WTC11 (cell line): ENCODE data around the gene HIC1. TPM values are rescaled to one million over a fixed set of nuclear protein-coding genes. Genes with fewer than 3 reads are reported as not detected.

Experiments used
- ATAC-seq: fragments of 200-7000 bp; cut with Tn5 transposase; 2 replicates; pipeline ENCODE4 v1.10.0; 2021; ENCODE audit warnings: mild to moderate bottlenecking, moderate library complexity
- CTCF ChIA-PET: fragments of 300-600 bp; sonication (Branson Sonifier 250); formaldehyde crosslinking; loops from one replicate; lab custom pipeline; 2021; ENCODE audit warnings: antibody characterized with exemption; lab: Charles Lee
- POLR2A ChIA-PET: fragments of 350-600 bp; sonication (Branson Sonifier 250); formaldehyde crosslinking; loops from one replicate; lab custom pipeline; 2021; ENCODE audit warnings: antibody characterized with exemption; lab: Charles Lee
- DNase-seq: peaks from one replicate; pipeline ENCODE4 v3.0.0; 2021; ENCODE audit warnings: low spot score
- H3K27ac Mint-ChIP-seq: 2 replicates; pipeline ENCODE4 v1.8.0; 2021; ENCODE audit warnings: mixed read lengths
- H3K27me3 Mint-ChIP-seq: 2 replicates; pipeline ENCODE4 v1.8.0; 2021; ENCODE audit warnings: low read depth, mild to moderate bottlenecking, moderate library complexity, mixed read lengths
- H3K36me3 Mint-ChIP-seq: 2 replicates; pipeline ENCODE4 v1.8.0; 2021; ENCODE audit warnings: mixed read lengths
- H3K4me1 Mint-ChIP-seq: 2 replicates; pipeline ENCODE4 v1.8.0; 2022; ENCODE audit warnings: mixed read lengths
- H3K4me3 Mint-ChIP-seq: 2 replicates; pipeline ENCODE4 v1.8.0; 2021; ENCODE audit warnings: mild to moderate bottlenecking, moderate library complexity, mixed read lengths
- H3K9me3 Mint-ChIP-seq: 2 replicates; pipeline ENCODE4 v1.8.0; 2021; ENCODE audit warnings: mixed read lengths
- CBFB ChIP-seq: sonication (generic); formaldehyde crosslinking; IDR thresholded peaks from 2 replicates; pipeline ENCODE4 v1.8.1; 2022; ENCODE audit warnings: mild to moderate bottlenecking, low read depth, missing genetic modification reagents
- ETV6 ChIP-seq: sonication (generic); formaldehyde crosslinking; IDR thresholded peaks from 2 replicates; pipeline ENCODE4 v1.8.1; 2022; ENCODE audit warnings: mild to moderate bottlenecking, missing genetic modification reagents
- MXD4 ChIP-seq: fragments of 250-450 bp; sonication (Bioruptor Pico); IDR thresholded peaks from 2 replicates; pipeline ENCODE4 v1.8.0; 2021; ENCODE audit warnings: mild to moderate bottlenecking, moderate library complexity, borderline replicate concordance
- MYBL2 ChIP-seq: sonication (generic); formaldehyde crosslinking; IDR thresholded peaks from 2 replicates; pipeline ENCODE4 v1.8.1; 2023; ENCODE audit warnings: mild to moderate bottlenecking, moderate library complexity, missing genetic modification reagents
- SMAD3 ChIP-seq: sonication (generic); formaldehyde crosslinking; IDR thresholded peaks from 2 replicates; pipeline ENCODE4 v1.8.0; 2022; ENCODE audit warnings: missing genetic modification reagents, mild to moderate bottlenecking, borderline replicate concordance
- SOX15 ChIP-seq: fragments of 250-450 bp; sonication (Bioruptor Pico); IDR thresholded peaks from 2 replicates; pipeline ENCODE4 v1.9.0; 2021; ENCODE audit warnings: mild to moderate bottlenecking
- TEAD1 ChIP-seq: sonication (generic); formaldehyde crosslinking; IDR thresholded peaks from 2 replicates; pipeline ENCODE4 v1.8.0; 2022; ENCODE audit warnings: mild to moderate bottlenecking, missing genetic modification reagents
- TEAD4 ChIP-seq: sonication (generic); formaldehyde crosslinking; IDR thresholded peaks from 2 replicates; pipeline ENCODE4 v1.8.0; 2022; ENCODE audit warnings: mild to moderate bottlenecking, missing genetic modification reagents
- ZNF121 ChIP-seq: sonication (generic); formaldehyde crosslinking; IDR thresholded peaks from 2 replicates; pipeline ENCODE4 v1.8.0; 2023; ENCODE audit warnings: missing genetic modification reagents
- ZNF396 ChIP-seq: fragments of 250-450 bp; sonication (Bioruptor Pico); IDR thresholded peaks from 2 replicates; pipeline ENCODE4 v1.8.0; 2021; ENCODE audit warnings: mild to moderate bottlenecking, moderate library complexity, borderline replicate concordance
- ZNF423 ChIP-seq: fragments of 250-450 bp; sonication (Bioruptor Pico); IDR thresholded peaks from 2 replicates; pipeline ENCODE4 v2.1.2; 2022; ENCODE audit warnings: mild to moderate bottlenecking, moderate library complexity
- ZNF671 ChIP-seq: fragments of 250-450 bp; sonication (Bioruptor Pico); IDR thresholded peaks from 2 replicates; pipeline ENCODE4 v1.8.0; 2021; ENCODE audit warnings: mild to moderate bottlenecking
- total RNA-seq: library from RNA; stranded (reverse); gene quantifications from 3 replicates; pipeline ENCODE4 v1.2.3, GENCODE V29; 2021
- TF ChIP-seq, protein P1 (sequence below): sonication (generic); formaldehyde crosslinking; IDR thresholded peaks from 2 replicates; pipeline ENCODE4 v1.8.1; 2022; ENCODE audit warnings: mild to moderate bottlenecking, missing genetic modification reagents, moderate library complexity, borderline replicate concordance
- TF ChIP-seq, protein P2 (sequence below): sonication (generic); formaldehyde crosslinking; IDR thresholded peaks from 2 replicates; pipeline ENCODE4 v1.8.0; 2022; ENCODE audit warnings: mild to moderate bottlenecking, missing genetic modification reagents
- TF ChIP-seq, protein P3 (sequence below): fragments of 200-600 bp; IDR thresholded peaks from 2 replicates; pipeline ENCODE4 v1.8.0; 2022; ENCODE audit warnings: antibody characterized with exemption
- TF ChIP-seq, protein P4 (sequence below): sonication (generic); formaldehyde crosslinking; IDR thresholded peaks from 2 replicates; pipeline ENCODE4 v1.8.0; 2022; ENCODE audit warnings: mild to moderate bottlenecking, missing genetic modification reagents

The HIC1 gene
- total RNA-seq, 1 experiment from 2014 or later, result 0.37 TPM

DNA sequence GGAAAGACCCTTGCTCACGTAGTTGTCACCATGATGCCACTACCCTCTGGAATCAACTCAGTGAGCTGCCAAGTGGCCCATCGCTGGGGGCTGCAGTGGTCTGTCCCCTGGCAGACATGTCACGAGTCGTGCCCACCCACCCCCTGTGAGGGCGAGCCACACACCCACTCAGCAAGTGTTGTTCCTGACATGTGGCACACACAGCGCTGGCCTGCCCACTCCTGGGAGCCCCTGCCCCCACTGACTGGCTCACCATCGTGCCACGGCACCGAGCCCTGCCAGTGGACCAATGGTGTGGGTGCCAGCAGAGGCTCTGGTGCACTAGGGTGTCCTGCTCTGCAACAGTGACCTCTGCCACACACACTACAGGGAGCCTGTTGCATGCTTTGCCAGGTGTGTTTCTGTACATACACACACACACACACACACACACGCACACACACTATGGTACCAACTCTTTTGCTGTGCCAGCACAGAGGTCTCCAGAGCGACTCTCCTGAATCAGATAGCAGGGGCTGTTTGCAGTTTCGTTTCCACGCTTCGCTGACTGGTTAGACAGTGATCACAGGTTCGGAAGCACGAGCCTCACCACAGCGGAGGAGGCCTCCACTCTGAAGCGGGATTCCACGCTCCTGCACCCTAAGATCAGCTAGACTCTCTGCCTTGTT, 37.5 kb upstream of the HIC1 start:
- Mint-ChIP-seq H3K9me3 (no peaks in the 10 kb centered on the region), H3K4me3 (no peak overlapping the region)
- no peak for ATAC-seq
- no peak for TF ChIP-seq SOX15 (CRISPR knock-in tag)
- TF ChIP-seq ZNF423, result no peak
- TF ChIP-seq, protein P1, sequence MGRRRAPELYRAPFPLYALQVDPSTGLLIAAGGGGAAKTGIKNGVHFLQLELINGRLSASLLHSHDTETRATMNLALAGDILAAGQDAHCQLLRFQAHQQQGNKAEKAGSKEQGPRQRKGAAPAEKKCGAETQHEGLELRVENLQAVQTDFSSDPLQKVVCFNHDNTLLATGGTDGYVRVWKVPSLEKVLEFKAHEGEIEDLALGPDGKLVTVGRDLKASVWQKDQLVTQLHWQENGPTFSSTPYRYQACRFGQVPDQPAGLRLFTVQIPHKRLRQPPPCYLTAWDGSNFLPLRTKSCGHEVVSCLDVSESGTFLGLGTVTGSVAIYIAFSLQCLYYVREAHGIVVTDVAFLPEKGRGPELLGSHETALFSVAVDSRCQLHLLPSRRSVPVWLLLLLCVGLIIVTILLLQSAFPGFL (CRISPR knock-in tag), result no peak
- TF ChIP-seq, protein P2, sequence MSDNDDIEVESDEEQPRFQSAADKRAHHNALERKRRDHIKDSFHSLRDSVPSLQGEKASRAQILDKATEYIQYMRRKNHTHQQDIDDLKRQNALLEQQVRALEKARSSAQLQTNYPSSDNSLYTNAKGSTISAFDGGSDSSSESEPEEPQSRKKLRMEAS (CRISPR knock-in tag), result no peak
- TF ChIP-seq CBFB, result no peak
- TF ChIP-seq ZNF671 (CRISPR knock-in tag), result no peak
- no peak for TF ChIP-seq ZNF121 (CRISPR knock-in tag)
- no peak for TF ChIP-seq TEAD4 (CRISPR knock-in tag)
- no peak for TF ChIP-seq MYBL2
- TF ChIP-seq, all 79 proteins: peak for 0
- DNase-seq, result no peak
- Mint-ChIP-seq H3K4me1 (peaks cover 9% of the 10 kb centered on the region), H3K36me3 (no peaks in the 10 kb centered on the region), H3K27me3 (peaks cover 77% of the 10 kb centered on the region), H3K27ac (no peak overlapping the region)
- ChIA-PET POLR2A (no interaction called here), CTCF (no interaction called here)

DNA sequence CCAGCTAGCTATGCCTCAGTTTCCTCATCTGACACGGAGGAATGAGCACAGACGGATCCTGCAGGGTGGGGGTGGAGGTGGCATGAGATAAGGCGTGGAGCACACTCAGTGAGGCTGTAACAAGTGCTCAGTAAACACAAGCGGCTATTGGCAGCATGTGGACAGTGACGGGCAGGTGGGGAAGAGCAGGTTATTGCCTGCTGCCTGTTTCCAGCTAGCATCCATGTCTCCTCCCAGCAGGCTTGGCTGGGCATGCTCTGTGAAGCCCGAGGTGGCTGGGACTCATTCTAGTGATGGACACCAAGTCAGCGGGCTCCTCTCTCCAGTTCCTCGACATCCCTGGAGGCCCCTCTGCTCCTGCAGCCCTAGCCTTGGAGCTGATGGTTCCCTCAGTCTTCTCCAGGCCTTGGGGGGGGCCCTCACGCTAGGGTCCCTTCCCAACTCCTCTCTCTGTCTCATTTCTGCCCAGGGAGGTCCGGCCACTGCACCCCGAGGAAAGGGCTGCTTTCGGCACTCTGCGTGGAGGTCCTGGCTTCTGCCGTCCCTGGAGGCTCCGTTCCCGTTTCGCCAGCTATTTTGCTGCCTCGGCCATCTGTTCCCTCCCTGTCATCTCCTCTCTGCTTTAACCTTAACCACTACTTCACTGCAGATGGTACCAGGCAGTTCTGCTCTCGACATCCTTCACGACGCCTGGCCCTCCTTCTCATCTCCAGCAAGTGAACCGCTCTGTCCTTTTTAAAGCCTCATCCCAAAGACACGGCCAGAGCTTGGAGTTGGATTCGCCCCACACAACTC, 36.0 kb upstream of the HIC1 start:
- H3K9me3 Mint-ChIP-seq, result no peaks in the 10 kb centered on the region
- CTCF ChIA-PET, result interaction anchor here (0.9 to 2.6 kb wide), 4 partner anchors 23 to 389 kb away, joined by 3 to 12 read pairs (median 4); partner anchors contain the start of gene OVCA2
- no peak overlapping the region for H3K4me3 Mint-ChIP-seq
- no peak overlapping the region for H3K27ac Mint-ChIP-seq
- no peak for DNase-seq
- ATAC-seq, result no peak
- no peaks in the 10 kb centered on the region for H3K36me3 Mint-ChIP-seq
- peaks cover 3% of the 10 kb centered on the region; the same call in 1 of the 2 replicates for H3K4me1 Mint-ChIP-seq
- TF ChIP-seq, protein P3, sequence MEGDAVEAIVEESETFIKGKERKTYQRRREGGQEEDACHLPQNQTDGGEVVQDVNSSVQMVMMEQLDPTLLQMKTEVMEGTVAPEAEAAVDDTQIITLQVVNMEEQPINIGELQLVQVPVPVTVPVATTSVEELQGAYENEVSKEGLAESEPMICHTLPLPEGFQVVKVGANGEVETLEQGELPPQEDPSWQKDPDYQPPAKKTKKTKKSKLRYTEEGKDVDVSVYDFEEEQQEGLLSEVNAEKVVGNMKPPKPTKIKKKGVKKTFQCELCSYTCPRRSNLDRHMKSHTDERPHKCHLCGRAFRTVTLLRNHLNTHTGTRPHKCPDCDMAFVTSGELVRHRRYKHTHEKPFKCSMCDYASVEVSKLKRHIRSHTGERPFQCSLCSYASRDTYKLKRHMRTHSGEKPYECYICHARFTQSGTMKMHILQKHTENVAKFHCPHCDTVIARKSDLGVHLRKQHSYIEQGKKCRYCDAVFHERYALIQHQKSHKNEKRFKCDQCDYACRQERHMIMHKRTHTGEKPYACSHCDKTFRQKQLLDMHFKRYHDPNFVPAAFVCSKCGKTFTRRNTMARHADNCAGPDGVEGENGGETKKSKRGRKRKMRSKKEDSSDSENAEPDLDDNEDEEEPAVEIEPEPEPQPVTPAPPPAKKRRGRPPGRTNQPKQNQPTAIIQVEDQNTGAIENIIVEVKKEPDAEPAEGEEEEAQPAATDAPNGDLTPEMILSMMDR, result no peak
- TF ChIP-seq MXD4 (CRISPR knock-in tag) (no peak), ZNF396 (CRISPR knock-in tag) (no peak), ETV6 (no peak), SMAD3 (no peak), TEAD1 (CRISPR knock-in tag) (no peak)
- TF ChIP-seq, protein P4, sequence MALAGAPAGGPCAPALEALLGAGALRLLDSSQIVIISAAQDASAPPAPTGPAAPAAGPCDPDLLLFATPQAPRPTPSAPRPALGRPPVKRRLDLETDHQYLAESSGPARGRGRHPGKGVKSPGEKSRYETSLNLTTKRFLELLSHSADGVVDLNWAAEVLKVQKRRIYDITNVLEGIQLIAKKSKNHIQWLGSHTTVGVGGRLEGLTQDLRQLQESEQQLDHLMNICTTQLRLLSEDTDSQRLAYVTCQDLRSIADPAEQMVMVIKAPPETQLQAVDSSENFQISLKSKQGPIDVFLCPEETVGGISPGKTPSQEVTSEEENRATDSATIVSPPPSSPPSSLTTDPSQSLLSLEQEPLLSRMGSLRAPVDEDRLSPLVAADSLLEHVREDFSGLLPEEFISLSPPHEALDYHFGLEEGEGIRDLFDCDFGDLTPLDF (CRISPR knock-in tag), result no peak
- TF ChIP-seq, protein P1 (CRISPR knock-in tag), result no peak
- TF ChIP-seq, all 79 proteins: peak for 0
- POLR2A ChIA-PET, result interaction anchor here (0.5 kb wide), 1 partner anchor 19 kb away, joined by 3 read pairs; no protein-coding TSS in a partner anchor
- peaks cover 81% of the 10 kb centered on the region for H3K27me3 Mint-ChIP-seq
